Activated naive CD4-positive, alpha-beta T cell (primary cell): ENCODE data around the gene CDH26.
"Not testable (repeated sequence)": the region's sequence is repeated elsewhere in the genome, so short reads cannot be mapped to it uniquely, and the experiment has no call there.

Experiments used
- DNase-seq, 4 experiments: peaks; one replicate each; lab custom pipeline; 2025; lab: John Stamatoyannopoulos, UW

CDH26 gene

DNA sequence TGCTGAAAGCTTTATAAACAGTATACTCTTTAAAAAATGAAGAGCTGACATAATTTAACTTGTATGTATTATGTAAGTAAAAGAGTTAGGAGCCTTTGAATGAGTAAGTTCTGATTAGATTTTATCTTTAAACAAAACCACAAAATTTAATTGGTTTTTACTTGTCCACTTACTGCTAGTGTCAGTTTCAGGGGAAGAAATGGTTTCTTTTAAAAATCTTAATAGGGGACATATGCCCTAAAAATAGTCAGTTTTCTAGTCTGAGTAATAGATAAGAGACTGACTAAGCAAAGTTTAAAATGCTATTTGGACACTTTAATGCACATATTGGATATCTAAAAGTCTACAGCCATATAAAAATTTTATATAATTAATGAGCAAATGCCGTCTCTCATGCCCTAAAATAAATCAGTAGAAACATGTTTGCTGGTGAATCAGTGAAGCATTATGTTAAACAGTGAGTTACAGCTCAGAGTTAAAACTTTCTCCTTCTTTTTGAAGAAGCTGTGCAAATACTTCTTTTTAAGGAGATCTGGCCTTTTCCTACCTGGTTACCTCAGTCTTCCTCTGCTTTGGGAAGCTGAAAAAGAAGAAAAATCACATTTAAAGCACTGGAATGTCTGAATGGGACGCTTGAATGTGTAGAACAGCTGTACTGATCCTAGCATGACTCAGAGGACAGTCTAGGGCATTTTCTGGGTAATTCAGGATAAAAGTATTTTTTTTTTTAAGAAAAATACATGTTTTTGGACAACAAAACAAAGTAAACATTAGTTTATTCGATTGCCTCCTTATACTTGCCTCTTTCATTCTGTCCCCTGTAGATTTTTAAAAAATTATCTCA, 55.3 kb downstream of the CDH26 start:
- no peak for DNase-seq

DNA sequence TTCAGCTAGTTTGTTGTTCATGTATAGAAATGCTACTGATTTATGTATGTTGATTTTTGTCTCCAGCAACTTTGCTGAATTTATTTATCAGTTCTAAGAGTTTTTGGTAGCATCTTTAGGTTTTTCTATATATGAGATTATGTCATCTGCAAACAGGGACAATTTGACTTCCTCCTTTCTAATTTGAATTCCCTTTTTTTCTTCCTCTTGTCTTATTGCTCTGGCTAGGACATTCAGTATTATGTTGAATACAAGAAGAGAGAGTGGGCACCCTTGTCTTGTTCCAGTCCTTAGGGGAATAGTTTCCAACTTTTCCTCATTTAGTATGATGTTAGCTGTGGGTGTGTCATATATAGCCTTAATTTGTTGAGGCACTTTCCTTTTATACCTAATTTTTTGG, 58.2 kb downstream of the CDH26 start:
- no peak for DNase-seq

DNA sequence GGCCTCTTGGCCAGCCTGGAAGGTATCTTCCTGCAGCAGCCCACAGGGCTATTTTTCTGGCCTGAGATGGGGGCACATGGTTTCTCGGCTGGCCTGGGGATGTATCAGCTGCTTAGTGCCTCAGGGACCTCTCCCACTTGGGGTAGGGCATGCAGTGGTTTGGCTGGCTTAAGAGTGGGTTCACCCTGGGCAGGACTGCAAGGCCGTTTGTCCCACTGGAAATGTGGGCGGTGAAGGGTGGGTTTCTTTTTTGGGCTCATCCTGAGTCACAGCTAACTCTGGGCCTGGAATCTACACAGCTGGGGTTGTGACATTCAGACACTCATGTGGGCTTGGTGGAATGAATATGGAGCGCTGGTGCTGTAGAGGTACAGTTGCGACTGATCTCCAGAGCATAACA, 62.0 kb downstream of the CDH26 start:
- no peak for DNase-seq

DNA sequence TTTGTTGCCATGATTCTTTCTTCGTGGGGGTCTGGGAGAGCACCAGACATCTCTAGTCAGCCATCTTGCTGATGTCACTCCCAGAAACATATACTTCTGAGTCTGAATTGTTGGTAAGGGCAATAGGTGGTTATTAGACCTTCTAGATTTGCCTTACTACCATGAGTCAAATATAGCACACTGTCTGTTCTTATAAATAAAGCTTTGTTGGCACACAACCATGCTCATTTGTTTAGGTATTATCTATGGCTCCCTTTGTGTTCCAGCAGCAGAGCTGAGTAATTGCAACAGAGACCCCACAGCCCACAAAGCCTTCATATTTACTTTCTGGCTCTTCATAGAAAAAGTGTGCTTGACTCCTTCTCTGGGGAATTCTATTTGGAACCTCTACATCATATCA, 62.9 kb downstream of the CDH26 start:
- DNase-seq, result no peak

DNA sequence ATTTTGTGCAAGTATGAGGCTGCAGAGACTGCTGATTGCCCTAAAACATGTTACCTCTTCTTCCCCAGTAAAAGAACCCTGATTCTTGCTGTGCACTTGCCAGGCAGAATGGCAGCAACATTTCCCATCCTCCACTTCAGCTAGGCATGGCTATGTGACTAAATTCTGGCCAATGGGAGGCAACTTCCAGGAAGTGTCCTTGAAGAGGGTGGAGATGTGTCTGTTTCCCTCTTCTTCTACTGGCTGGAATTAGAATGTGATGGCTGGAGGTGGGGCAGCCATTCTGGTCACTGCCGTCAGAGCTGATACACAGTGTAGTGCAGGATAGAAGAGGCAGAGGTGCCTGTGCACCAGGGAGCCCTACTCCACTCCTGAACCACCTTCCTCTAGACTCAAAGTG, 64.6 kb downstream of the CDH26 start:
- no peak for DNase-seq

DNA sequence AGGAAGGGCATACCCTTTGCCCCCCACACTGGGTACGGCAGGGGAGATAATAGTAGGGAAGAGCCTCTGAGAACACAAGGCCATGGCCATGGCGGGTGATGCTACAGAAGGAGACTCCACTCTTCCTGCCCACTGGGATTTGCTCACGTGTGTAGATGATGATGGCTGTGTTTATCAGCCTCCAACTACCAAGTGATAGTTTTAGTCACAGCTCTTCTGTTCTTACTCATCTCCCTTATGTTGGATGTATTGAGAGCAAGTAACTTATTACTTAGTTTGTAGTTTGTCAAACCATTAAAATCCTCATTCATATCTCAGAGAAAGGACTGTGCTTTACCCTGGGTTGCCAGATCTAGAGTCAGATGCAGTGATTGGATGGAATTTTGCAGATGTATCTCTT, 66.0 kb downstream of the CDH26 start:
- no peak for DNase-seq

DNA sequence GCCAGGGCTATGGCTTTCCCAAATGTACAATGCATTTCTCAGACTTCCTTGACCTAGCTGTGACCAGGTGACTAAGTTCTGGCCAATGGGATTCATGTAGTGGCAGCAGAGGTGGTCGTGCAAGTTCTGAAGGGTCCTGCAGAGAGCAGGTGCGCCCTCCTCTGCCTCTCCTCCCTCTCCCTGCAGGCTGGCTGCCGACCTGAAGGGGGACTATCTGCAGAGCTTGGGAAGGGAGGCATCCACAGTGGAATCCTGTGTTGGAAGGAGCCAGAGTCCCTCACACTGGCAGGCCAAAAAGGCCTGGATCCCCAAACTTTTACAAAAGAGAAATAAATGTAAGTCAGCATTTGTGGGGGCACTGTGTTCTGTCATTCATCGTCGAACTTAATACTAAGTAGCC, 66.6 kb downstream of the CDH26 start:
- no peak for DNase-seq

DNA sequence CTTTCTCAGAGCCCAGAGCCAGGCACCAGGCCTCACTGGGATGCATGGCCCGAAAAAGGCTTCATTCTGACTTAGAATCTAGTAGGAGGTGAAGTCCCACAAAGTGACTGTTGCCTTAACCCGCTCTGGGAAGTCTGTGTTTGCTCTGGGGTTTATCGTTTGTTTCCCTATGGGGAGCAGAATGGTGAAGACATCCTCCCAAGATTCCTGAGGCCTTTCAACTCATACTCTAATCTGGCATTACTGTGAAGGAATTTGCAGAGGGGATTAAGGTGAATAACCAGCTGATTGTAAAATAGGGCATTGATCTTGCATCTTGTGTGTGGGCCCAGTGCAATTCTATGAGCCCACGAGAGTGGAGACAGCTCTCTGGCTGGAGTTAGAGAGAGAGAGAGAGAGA, 67.8 kb downstream of the CDH26 start:
- no peak for DNase-seq

DNA sequence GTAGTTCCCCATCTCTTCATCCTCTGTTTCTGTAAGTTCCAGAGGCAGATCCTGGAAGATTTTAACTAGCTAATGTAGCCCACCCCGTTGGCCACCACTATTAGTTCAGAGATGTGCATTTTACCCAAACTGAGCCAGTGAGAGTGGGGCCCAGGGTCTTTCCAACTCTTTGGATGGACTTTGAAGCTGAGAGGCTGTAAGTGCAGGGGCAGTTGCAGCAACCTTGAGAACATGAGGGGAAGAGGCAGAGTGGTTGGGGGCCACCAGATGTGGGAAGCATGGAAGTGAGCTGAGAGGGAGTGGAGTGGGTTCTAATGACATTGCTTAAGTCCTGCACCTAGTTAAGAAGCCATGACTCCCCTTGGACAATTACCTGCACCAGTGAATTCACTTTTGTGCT, 72.2 kb downstream of the CDH26 start:
- no peak for DNase-seq

DNA sequence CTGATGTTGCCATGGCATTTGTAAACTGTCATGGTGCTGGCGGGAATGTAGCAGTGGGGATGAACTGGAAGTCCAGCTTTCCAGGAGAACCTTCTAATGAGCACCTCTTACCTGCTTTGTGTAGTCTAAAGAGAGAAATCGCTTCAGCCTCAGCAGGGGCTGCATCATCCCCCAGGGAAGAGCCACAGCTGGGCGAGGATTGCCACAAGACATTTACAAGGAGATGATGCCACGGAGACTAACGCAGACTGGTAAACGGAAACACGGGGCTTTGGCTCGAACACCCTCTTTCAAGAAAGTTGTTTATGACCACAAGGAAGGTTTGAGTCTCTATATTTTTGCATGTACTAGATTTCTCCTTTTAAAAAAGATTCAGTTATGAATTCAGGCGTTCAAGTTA, 72.9 kb downstream of the CDH26 start:
- DNase-seq, result no peak

DNA sequence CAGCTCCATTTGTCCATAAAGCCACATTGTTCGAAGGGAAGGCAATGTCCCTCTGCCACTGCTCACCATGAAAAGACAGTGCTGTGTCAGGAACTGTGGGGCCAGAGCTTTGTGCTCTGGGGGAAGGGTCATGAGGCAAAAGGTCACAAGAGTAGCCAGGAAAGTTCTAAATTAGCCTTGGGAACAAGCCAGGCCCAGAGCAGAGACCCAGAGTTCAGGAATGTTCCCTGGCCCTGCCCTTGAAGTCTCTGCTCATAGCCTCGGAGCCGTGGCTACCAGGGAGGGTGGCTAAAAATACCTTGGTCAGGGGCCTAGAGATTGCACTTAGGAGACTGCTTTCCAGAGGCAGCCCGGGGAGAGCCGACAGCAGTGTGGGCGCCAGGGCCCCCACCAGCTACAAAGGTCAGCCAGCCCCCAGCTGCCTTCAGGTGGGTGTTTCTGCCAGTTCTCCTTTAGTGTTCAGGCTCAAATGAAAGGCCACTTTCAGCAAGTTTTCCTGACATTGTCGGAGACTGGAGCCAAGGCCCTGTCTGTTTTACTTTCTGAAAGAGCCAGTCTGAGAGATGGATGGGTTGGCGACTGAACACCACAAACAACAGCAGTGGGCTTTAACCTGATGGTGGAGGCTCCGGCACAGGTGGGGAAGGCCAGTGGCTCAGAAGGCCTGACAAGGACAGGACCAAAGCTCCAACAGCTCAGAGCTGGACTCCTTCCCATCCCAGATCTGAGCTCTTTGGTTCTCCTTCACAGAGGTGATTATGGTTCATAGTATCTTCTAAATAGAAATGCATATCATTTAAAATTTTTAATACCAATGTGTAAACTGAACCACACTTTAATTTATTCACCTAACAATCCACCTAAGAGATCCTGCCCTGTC, 76.2 kb downstream of the CDH26 start:
- no peak for DNase-seq

DNA sequence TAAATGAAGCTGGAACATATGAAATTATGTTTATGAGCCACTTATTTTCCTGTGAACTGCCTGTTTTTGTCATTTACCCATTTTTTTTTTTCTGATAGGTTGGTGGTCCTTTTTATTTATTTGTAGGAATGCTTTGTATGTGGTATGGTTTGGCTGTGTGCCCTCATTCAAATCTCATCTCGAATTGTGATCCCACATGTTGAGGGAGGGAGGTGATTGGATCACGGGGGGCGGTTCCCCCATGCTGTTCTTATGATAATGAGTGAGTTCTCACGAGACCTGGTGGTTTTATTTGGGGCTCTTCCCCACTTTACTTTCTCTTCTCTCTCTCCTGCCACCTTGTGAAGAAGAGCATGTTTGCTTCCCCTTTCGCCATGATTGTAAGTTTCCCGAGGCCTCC, 77.3 kb downstream of the CDH26 start:
- DNase-seq, result no peak

DNA sequence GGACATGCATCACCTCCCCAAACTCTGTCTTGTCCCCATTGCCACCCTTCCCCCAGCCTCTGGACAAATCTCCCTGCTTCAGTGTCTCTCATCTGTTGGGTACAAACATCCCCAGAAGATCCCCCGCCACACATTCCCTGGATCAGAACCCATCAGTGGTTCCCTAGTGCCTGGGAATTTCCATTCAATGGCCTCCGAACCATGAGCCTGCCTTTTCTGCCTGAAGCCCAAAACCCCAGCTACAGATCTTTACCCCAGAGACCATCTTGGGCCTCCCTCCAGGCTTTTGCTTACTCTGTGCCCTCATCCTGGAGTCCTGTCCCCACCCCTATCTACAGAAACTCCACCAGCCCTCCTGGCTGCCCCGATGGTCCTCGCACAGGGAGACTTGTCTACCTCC, 78.1 kb downstream of the CDH26 start:
- DNase-seq, result no peak

DNA sequence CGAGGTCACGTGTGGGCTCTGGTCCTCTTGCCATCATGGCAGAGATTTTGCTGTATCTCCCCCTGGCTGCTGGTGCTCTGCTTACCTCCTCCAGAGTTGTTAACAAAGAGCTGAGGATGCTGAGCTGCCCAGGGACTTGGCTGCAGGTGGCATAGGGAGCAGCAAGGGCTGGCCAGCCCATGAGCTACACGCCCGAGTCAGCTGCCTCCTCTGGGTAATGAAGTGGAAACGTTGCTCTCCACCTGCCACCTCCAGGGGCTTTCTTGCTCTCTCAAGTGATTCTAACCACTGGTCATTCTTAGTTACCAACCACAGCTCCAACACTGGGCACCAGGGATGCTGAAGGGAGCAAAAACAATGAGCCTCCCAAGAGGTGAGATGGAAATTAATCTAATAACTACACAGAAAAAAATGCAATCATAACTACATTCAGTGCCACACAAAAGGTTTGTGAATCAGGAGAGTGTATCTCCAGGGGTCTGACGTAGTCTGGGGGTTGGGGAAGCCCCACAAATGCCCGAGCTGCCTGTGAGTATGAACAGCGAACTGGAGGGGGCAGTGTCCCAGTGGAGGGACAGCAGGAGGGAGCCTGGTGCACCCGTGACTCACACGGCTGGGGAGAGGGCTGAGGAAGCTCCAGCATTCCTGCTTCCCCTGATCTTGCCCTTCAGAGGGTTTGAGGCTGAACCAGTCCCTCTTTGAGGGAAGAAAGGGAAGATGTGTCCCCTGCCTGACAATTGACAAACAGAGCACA, 78.7 kb downstream of the CDH26 start:
- DNase-seq, result no peak

DNA sequence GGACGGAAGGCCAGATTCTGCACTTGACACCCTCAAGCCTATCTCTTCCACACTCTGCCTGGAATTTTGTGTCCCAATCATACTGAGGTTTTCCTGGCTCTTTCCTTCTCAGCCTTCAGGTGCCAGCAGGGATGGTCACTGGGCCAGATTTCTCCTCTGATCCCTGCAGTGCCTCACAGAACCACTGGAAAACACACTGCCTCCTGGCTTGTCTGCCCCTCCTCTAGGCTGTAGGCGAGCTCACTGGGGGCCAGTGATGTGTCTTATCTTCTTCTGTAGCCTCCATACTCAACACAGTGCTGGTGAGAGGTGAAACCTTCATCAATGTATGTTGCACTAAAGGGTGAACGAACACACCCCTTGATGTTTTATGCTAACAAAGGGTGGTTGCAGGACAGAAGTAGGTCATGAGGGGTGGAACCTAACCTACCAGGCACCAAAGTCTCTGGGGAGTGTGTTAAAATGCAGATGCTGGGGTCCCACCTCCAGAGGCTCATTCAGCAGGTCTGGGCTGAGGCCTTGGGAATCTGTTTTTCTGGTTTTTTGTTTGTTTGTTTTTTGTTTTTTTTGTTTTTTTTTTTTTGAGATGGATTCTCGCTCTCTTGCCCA, 80.3 kb downstream of the CDH26 start:
- no peak for DNase-seq

DNA sequence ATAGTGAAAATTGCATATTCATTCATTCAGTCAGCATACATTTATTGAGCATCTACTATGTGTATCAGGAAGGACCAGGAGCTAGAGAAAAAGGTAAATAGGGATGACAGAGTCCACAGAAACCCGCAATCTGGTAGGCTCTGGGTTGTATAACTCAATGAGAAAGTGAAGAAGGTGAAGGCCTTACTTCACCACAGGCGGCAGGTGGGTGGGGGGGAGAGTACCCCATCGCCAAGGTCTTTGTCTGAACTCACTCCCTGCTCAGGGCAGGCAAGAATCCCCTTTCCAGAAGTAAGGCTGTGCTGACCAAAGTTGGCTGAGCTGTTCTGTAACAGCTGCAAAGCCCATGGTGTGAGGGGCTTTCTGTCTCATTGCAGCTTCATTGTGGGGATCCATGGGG, 81.3 kb downstream of the CDH26 start:
- no peak for DNase-seq

DNA sequence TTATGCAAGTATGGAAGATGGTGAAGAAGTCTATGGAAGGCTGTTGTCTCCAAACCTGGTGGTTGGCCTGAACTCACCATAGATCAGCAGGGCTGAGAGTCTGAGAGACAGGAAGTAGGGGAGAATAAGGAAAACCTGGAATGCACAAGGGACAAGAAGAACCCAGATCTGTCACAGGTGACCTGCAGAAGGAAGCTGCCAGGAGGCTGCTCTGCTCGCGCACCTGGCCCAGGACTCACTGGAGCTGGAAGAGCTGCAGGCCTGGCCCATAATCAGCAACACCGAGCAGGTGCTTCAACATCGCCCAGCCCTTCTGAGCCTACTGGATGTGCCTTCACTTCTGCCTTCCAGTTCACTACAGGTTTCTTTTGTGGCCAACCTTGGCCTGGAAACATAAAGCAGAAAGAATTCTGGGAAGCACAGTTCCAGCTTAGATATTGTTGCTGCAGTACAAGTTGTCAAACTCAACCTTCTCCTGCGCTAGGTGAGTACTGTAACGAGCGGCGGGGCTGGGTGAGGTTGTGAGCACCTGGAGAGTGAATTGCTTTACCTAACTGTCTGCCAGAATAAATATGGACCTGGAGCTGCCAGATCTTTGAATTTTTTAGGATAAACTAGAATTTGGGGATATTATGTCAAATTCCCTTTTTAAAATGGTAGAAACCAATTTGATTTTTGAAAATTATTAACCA, 82.4 kb downstream of the CDH26 start:
- no peak for DNase-seq

DNA sequence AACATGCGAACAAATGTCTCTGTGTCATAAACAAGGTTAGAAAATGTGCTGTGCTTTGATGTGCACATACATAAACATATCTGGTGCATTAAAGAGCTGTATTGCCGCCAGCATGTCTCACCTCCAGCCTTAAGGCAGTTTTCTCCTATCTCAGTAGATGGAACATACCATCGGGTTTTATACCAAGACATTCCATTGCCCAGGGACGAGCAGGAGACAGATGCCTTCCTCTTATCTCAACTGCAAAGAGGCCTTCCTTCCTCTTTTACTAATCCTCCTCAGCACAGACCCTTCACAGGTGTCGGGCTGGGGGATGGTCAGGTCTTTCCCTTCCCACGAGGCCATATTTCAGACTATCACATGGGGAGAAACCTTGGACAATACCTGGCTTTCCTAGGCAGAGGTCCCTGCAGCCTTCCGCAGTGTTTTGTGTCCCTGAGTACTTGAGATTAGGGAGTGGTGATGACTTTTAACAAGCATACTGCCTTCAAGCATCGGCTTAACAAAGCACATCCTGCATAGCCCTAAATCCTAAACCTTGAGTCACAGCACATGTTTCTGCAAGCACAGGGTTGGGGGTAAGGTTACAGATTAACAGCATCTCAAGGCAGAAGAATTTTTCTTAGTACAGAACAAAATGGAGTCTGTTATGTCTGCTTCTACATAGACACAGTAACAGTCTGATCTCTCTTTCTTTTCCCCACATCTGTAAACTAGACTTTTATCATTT, 83.4 kb downstream of the CDH26 start:
- not testable (repeated sequence) for DNase-seq

DNA sequence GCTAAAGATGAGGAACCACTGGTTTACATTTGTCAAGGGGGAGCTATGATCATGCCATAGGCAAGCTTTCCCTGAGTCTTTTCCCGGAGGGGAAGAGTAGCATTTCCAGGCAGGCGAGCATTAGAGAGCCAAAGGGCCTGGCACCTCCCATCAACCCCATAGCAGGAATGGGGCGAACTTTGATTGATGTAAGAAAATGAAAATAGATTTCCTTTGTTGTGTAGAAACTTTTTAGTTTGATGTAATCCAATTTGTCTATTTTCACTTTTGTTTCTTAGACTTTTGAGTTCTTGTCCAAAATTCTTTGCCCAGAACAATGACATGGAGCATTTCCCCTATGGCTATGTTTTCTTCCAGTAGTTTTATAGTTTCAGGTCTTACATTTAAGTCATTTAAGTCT, 85.2 kb downstream of the CDH26 start:
- no peak for DNase-seq

DNA sequence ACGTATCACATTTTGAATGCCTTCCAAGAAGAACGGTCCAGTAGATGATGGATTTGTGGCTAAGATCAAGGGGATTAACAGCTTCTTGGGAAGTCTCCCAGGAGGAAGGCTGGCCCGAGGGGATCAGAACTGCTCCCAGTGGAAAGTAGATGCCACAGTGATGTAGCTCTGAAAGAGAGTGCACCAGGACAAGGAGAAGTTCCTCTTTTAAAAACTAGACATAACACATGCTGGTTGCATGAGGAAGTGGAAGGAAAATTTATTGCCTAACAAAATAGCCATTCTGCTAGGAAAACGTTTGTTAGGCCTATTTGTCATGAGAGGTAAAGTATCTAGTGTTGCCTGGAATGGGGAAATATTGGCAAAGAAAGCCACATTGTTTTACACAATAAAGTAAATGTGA, 87.8 kb downstream of the CDH26 start:
- DNase-seq, result no peak

DNA sequence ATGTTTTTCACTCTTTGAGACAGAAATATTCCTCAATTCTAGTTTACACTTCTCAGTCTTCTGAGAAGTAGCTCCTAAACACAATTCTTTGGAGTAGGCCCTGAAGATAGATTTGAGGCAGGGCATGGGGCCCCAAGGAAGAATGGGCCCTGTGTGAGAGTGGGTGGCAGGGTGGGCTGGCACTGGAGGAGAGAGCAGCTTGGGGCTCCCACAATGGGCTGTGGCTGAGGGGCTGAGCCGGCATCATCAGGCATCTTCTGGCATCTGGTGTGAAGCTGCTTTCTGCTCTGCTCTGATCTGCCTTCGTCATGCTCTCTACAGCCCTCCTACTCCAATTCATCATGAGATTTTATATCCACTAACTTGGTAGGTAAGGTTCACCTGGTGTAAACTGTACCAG, 88.2 kb downstream of the CDH26 start:
- DNase-seq, result no peak
